ENCODE measurements around the gene PFKP. TPM values are rescaled to one million over a fixed set of nuclear protein-coding genes. Genes with fewer than 3 reads are reported as not detected.

Gene PFKP
- 246 TPM in 2 replicates for total RNA-seq

GRCh38 chr10:3067118-3067858 is at the start of gene PFKP:
PFKP (plus strand) TSS chr10:3067548; CDS start chr10:3067596, 48 bp downstream.

GRCh38 chr10:3172446-3173170 is 105.3 kb downstream of the PFKP start, which contains the start of gene PITRM1:
PITRM1 (minus strand) TSS chr10:3172782; CDS start chr10:3172772, 10 bp downstream.

Other genes starting within 250 kb of the PFKP start
- 61.4 and 103 TPM in 2 replicates for gene PITRM1, start 105.2 kb downstream of the PFKP start, total RNA-seq

All from airway epithelial cell (primary cell).